A549 treated with GW870086 at 1 μM for 4 hours (cell line): ENCODE data around the gene SEMA6D. TPM values are rescaled to one million over a fixed set of nuclear protein-coding genes. Genes with fewer than 3 reads are reported as not detected.

Experiments used
- total RNA-seq: library from RNA; stranded (reverse); fragments of 200-300 nt; extraction: Qiagen RNA extraction; gene quantifications from 5 replicates; pipeline ENCODE4 v1.2.3, GENCODE V29; 2022; ENCODE audit warnings: low read depth

The SEMA6D gene, protein sequence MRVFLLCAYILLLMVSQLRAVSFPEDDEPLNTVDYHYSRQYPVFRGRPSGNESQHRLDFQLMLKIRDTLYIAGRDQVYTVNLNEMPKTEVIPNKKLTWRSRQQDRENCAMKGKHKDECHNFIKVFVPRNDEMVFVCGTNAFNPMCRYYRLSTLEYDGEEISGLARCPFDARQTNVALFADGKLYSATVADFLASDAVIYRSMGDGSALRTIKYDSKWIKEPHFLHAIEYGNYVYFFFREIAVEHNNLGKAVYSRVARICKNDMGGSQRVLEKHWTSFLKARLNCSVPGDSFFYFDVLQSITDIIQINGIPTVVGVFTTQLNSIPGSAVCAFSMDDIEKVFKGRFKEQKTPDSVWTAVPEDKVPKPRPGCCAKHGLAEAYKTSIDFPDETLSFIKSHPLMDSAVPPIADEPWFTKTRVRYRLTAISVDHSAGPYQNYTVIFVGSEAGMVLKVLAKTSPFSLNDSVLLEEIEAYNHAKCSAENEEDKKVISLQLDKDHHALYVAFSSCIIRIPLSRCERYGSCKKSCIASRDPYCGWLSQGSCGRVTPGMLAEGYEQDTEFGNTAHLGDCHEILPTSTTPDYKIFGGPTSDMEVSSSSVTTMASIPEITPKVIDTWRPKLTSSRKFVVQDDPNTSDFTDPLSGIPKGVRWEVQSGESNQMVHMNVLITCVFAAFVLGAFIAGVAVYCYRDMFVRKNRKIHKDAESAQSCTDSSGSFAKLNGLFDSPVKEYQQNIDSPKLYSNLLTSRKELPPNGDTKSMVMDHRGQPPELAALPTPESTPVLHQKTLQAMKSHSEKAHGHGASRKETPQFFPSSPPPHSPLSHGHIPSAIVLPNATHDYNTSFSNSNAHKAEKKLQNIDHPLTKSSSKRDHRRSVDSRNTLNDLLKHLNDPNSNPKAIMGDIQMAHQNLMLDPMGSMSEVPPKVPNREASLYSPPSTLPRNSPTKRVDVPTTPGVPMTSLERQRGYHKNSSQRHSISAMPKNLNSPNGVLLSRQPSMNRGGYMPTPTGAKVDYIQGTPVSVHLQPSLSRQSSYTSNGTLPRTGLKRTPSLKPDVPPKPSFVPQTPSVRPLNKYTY
- total RNA-seq: not detected in 5 replicates

DNA sequence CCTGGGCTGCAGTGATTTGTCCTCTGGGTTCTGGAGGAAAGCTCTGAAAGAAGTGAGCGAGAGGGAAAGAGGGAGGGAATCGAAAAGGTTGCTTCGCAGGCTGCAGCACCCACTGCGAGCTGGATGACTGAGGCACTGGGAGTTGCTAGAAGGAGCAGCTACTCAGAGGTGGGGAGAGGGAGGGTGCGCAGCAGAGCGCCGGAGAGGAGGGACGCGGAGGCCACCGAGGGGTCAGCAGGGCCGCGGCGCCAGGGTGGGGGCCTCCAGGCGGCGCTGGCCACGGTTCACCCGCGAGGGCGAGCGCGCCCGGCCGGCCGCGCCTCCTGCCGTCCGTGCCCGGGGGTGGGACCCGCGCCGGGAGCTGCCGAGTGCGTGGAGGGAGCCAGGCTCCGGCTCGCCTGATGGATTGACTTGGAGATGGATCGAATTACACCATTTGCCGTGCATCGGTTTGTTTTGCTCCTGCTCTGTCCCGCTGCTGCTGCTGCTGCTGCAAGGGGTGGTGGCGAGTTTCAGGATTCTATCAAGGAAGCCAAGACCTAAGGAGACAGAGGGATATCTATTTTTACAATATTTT, at the start of gene SEMA6D:
Gene SEMA6D (plus strand): TSS at position 470 of the 577 bp plus-strand sequence. CDS start 42,294 bp downstream, outside the sequence.

